Inflammatory macrophage treated with lipopolysaccharide for 4 hours (primary cell): ENCODE measurements around the gene TP53.
"Not testable (repeated sequence)": the region's sequence is repeated elsewhere in the genome, so short reads cannot be mapped to it uniquely, and the experiment has no call there.

Experiments used
- DNase-seq: peaks from one replicate; pipeline ENCODE4 v3.0.0-alpha.2; 2020

TP53 gene

GRCh38 chr17:7673239-7673638 lies 14.1 kb downstream of the TP53 start:
- DNase-seq: peak; percentile 53

GRCh38 chr17:7668482-7668881 lies 18.8 kb downstream of the TP53 start:
- no peak for DNase-seq

GRCh38 chr17:7667656-7668406 lies 19.5 kb downstream of the TP53 start:
- no peak for DNase-seq

DNA sequence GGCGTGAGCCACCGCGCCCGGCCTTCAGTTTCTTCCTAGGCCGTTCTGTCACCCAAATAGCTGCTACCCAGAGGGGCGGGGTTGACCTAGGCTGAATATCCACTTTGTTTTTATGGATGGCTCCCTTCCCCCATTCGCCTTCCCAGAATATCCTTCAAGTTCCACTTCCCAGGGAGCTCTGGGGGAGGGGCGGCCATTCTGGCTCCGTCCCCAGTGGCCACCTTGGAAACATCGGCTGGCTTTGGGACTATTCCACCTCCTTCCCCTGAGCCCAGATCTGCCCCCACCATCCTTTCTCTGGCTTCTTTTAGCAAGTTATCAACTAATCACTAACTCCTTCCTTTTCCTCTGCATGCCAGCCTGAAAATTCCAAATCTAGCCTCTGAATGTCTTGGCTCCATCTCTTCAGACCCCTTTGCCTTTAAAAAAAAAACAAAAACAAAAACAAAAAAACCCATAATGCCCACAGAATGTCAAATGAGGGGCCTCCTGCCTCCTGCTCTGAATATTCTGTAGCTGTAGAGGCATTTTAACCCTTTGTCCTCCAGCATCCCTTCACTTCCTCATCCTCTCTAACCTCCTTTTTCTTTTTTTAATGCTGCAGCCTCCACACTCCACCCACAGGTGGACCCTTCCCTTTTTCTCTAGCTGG lies 30.2 kb downstream of the TP53 start:
- no peak for DNase-seq

DNA sequence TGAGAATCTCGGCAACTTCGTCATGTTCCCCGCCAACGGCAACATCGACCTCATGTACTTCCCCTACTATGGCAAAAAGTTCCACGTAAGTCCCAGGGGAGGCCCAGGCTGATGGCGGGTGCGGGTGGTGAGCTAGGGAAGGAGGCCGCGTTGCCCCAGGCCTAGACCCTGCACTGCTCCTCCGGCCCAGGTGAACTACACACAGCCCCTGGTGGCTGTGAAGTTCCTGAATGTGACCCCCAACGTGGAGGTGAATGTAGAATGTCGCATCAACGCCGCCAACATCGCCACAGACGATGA lies 31.8 kb downstream of the TP53 start:
- DNase-seq: no peak

- no peak for DNase-seq
Measured at GRCh38 chr17:7654832-7655540, 32.3 kb downstream of the TP53 start.

DNA sequence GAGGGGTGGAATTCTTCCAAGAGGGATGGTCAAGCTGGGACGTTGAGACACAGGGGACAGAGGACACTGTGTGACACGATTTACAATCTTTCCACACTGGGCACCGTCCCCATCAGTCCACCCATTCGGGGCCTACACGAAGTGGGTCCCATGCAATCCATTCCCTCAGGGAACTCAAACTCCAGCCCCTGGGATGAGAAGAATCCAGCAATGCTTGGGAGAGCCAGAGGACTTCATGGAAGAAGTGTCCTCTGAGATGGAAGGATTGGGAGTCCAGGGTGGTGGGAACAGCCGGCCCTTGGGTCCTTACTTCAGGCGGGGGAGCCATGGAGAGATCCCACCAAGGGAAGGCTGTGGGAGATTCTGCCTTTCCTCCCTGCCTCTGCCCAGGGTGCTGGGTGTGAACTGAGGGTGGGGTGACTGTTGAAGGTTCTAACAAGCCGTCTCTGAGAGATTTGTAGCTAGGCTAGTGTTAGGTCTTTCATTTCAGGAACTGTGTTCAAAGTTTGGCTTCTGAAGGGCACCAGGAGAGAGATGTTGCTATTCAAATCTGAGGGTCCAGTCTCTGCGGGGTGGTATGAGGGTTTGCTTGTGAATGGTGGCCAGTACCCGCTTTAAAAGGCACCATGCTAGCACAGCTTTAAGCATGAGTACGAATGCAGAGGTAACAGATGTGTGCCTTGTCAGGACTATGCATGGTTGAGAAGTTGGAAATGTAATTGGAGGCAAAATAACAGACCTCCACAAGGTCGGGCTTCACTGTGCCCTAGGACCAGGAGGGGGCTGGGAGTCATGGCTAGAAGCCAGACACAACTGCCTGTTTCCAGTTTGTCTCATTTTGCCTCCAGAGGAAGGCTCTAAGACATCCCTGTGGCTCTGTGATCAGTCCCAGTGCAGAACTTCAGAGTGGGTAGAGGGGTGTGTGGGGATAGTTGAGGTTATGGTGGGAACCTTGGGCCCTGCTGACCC lies 34.6 kb downstream of the TP53 start:
- no peak for DNase-seq

GRCh38 chr17:7651665-7652387 lies 35.5 kb downstream of the TP53 start:
- DNase-seq: no peak

DNA sequence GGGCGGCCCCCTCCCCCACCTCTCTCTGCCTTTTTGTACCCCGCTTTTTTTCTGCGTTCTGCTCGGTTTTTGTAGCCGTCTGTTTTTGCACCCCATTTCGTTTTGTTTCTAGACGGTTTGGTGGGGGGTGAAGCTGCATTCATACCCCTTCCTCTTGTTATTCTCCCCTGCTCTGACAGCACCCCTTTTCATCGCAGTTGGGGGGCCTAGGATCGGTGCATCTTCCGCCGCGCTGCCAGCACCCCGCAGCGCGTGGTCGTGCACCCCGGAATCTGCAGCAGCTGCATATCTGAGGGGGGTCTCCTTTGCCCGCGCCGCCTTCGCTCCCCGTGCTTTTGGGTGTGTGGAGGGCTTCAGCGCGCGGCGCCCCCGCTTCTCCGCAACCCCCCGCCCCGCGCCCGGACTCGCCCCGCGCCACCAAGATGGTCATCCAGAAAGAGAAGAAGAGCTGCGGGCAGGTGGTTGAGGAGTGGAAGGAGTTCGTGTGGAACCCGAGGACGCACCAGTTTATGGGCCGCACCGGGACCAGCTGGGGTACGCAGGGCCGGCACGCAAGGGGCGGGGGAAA lies 36.1 kb downstream of the TP53 start:
- DNase-seq: no peak

- DNase-seq: peak; percentile 49
Measured at GRCh38 chr17:7650509-7651096, 36.7 kb downstream of the TP53 start, which contains the start of gene ATP1B2. Gene ATP1B2 (plus strand): TSS chr17:7650926. CDS start chr17:7651519, 593 bp downstream.

DNA sequence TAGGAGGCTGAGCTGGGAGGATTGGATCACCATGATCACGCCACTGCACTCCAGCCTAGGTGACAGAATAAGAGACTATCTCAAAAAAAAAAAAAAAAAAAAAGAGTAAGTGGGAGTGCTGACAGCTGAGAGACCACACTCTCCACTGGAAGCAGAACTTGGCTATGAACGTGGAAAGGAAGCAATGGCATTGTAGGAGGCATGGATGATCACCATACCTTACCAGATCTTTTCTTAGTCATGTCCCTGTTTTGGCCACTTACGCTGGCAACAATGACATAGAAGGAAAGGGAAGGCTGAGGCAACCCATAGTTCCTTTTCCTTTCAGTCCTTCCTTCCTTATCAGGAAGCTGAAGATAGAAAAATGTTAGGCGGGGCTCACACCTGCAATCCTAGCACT lies 40.3 kb downstream of the TP53 start:
- peak; percentile 79 for DNase-seq

DNA sequence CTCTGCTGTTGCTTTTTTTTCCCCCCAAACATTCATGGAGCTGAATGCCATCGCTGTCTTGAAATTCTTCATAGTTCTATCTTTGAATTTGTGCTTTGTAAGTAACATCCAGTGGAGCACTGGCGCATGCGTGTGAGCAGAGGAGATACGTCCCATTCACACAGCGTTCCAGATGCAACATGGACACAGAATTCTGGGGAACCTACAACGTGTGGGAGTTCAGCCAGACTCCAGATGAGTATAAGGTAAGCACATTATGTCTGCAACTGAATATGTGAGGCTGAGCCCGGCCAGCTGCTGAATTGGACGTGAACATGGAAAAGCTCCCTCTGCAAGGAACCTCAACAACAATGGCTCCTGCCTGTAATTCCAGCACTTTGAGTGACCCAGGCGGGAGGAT lies 40.8 kb downstream of the TP53 start:
- no peak for DNase-seq

GRCh38 chr17:7644775-7645174 lies 42.5 kb downstream of the TP53 start:
- DNase-seq: peak; percentile 88

GRCh38 chr17:7641635-7642034 lies 45.7 kb downstream of the TP53 start:
- not testable (repeated sequence) for DNase-seq

- DNase-seq: no peak
Measured at GRCh38 chr17:7640783-7641182, 46.5 kb downstream of the TP53 start.

DNA sequence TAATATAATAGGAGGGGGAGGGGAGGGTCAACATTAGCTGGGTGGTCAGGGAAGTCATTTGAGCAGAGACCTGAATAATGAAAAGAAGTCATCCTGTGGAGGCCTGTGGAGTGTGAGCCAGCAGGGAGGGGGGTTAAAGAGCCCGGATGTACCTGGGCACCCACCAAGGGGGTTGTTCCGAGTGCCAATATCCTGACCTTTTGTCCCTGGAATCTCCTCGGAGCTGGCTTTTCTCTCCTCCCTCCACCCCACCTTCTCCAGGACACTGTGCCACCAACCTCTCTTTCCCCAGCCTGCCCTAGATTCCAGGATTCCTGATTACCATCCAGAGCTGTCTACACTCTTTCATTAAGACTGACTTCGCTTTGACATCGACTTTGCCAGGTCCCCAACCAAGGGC lies 51.1 kb downstream of the TP53 start:
- no peak for DNase-seq

GRCh38 chr17:7634384-7634783 lies 52.9 kb downstream of the TP53 start:
- peak; percentile 49 for DNase-seq

- DNase-seq: no peak
Measured at GRCh38 chr17:7633093-7633492, 54.2 kb downstream of the TP53 start.

DNA sequence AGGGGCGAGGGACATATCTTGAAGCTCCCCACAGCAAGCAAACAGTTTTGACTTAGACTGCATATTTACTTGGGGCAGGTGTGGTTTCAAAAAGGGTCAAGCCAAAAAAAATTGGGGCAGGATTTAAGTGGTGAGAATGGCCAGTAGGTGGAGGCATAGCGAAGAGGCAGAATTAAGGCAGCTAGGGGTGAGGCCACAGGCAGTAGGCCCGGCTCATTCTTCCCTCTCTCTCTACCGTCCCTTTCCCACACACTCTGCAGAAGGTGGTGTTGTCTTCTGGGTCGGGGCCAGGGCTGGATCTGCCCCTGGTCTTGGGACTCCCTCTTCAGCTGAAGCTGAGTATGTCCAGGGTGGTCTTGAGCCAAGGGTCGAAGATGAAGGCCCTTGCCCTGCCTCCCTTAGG lies 54.8 kb downstream of the TP53 start:
- peak; percentile 71 for DNase-seq

GRCh38 chr17:7631398-7632380 lies 55.6 kb downstream of the TP53 start:
- no peak for DNase-seq
